Measurements from ENCODE around the gene BLOC1S5.

Gene BLOC1S5

DNA sequence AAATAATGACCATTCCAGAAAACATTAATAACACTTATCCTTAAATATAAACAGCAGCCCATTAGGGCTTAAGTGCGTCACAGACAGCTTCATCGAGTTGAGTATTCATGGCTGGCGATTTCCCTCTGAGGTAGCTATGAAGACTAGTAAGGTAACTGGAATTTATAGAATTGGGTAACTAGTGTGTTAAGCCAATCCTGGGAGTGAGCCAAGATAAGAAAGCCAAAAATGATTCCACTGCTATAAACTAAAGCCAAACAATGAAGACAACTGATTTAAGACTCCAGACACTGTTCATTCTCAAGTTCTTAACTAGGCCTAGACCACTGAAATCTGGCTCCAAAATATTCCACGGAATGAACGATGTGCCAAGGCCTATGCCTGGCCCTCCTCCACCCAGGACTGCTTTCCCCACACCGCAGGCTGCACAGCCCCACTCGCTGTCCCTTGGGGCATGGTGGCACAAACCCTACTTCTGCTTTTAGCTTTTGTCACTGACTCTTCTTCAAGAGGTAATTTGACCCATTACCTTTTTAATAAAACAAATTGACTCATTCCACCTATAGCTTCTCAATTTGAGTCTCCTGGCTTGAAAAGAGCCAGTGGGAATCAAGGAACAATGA lies 66.0 kb downstream of the BLOC1S5 start:
- TF ChIP-seq ZBTB7A (IDR thresholded peaks at IDR 0.05; ENCODE audit: low read depth) (no peak), RAD21 (IDR thresholded peaks at IDR 0.05; ENCODE audit: low read depth) (no peak), EGR1 (IDR thresholded peaks at IDR 0.05) (no peak), USF1 (IDR thresholded peaks at IDR 0.05) (no peak), TEAD4 (IDR thresholded peaks at IDR 0.05) (no peak), FOXM1 (IDR thresholded peaks at IDR 0.05; ENCODE audit: borderline replicate concordance, low read depth) (no peak), TCF12 (IDR thresholded peaks at IDR 0.05; ENCODE audit: low read depth) (no peak), CEBPB (IDR thresholded peaks at IDR 0.05) (no peak), YY1 (IDR thresholded peaks at IDR 0.05; ENCODE audit: low read depth) (no peak), TAF1 (IDR thresholded peaks at IDR 0.05; ENCODE audit: low read depth) (no peak), NFIC (IDR thresholded peaks at IDR 0.05) (no peak), CREB1 (IDR thresholded peaks at IDR 0.05; ENCODE audit: low read depth) (no peak), EP300 (IDR thresholded peaks at IDR 0.05; ENCODE audit: borderline replicate concordance) (no peak)
- TF ChIP-seq, protein P1, sequence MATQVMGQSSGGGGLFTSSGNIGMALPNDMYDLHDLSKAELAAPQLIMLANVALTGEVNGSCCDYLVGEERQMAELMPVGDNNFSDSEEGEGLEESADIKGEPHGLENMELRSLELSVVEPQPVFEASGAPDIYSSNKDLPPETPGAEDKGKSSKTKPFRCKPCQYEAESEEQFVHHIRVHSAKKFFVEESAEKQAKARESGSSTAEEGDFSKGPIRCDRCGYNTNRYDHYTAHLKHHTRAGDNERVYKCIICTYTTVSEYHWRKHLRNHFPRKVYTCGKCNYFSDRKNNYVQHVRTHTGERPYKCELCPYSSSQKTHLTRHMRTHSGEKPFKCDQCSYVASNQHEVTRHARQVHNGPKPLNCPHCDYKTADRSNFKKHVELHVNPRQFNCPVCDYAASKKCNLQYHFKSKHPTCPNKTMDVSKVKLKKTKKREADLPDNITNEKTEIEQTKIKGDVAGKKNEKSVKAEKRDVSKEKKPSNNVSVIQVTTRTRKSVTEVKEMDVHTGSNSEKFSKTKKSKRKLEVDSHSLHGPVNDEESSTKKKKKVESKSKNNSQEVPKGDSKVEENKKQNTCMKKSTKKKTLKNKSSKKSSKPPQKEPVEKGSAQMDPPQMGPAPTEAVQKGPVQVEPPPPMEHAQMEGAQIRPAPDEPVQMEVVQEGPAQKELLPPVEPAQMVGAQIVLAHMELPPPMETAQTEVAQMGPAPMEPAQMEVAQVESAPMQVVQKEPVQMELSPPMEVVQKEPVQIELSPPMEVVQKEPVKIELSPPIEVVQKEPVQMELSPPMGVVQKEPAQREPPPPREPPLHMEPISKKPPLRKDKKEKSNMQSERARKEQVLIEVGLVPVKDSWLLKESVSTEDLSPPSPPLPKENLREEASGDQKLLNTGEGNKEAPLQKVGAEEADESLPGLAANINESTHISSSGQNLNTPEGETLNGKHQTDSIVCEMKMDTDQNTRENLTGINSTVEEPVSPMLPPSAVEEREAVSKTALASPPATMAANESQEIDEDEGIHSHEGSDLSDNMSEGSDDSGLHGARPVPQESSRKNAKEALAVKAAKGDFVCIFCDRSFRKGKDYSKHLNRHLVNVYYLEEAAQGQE (IDR thresholded peaks at IDR 0.05; ENCODE audit: low read depth) = no peak
- TF ChIP-seq, protein P2, sequence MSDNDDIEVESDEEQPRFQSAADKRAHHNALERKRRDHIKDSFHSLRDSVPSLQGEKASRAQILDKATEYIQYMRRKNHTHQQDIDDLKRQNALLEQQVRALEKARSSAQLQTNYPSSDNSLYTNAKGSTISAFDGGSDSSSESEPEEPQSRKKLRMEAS (IDR thresholded peaks at IDR 0.05) = no peak

- TF ChIP-seq, protein P2 (IDR thresholded peaks at IDR 0.05) = no peak
- TF ChIP-seq EP300 (IDR thresholded peaks at IDR 0.05; ENCODE audit: borderline replicate concordance) = no peak
- TF ChIP-seq EGR1 (IDR thresholded peaks at IDR 0.05) = no peak
- TF ChIP-seq RAD21 (IDR thresholded peaks at IDR 0.05; ENCODE audit: low read depth) = no peak
- TF ChIP-seq NFIC (IDR thresholded peaks at IDR 0.05) = no peak
- TF ChIP-seq USF1 (IDR thresholded peaks at IDR 0.05) = no peak
- TF ChIP-seq, protein P1 (IDR thresholded peaks at IDR 0.05; ENCODE audit: low read depth) = no peak
- no peak for TF ChIP-seq TAF1 (IDR thresholded peaks at IDR 0.05; ENCODE audit: low read depth)
- no peak for TF ChIP-seq CREB1 (IDR thresholded peaks at IDR 0.05; ENCODE audit: low read depth)
- no peak for TF ChIP-seq CEBPB (IDR thresholded peaks at IDR 0.05)
- no peak for TF ChIP-seq FOXM1 (IDR thresholded peaks at IDR 0.05; ENCODE audit: borderline replicate concordance, low read depth)
- TF ChIP-seq TCF12 (IDR thresholded peaks at IDR 0.05; ENCODE audit: low read depth) = no peak
- no peak for TF ChIP-seq ZBTB7A (IDR thresholded peaks at IDR 0.05; ENCODE audit: low read depth)
- no peak for TF ChIP-seq TEAD4 (IDR thresholded peaks at IDR 0.05)
Measured at GRCh38 chr6:7997286-7997685, 66.9 kb downstream of the BLOC1S5 start.

GRCh38 chr6:7996538-7997111 lies 67.6 kb downstream of the BLOC1S5 start:
- TF ChIP-seq ZBTB7A (IDR thresholded peaks at IDR 0.05; ENCODE audit: low read depth) = no peak
- TF ChIP-seq TAF1 (IDR thresholded peaks at IDR 0.05; ENCODE audit: low read depth) = no peak
- TF ChIP-seq TCF12 (IDR thresholded peaks at IDR 0.05; ENCODE audit: low read depth) = no peak

- TF ChIP-seq CREB1 (IDR thresholded peaks at IDR 0.05; ENCODE audit: low read depth) (no peak), FOXM1 (IDR thresholded peaks at IDR 0.05; ENCODE audit: borderline replicate concordance, low read depth) (no peak), EP300 (IDR thresholded peaks at IDR 0.05; ENCODE audit: borderline replicate concordance) (no peak), TEAD4 (IDR thresholded peaks at IDR 0.05) (no peak), ZBTB7A (IDR thresholded peaks at IDR 0.05; ENCODE audit: low read depth) (no peak), USF1 (IDR thresholded peaks at IDR 0.05) (no peak), NFIC (IDR thresholded peaks at IDR 0.05) (no peak), RAD21 (IDR thresholded peaks at IDR 0.05; ENCODE audit: low read depth) (no peak), YY1 (IDR thresholded peaks at IDR 0.05; ENCODE audit: low read depth) (no peak), TCF12 (IDR thresholded peaks at IDR 0.05; ENCODE audit: low read depth) (no peak), EGR1 (IDR thresholded peaks at IDR 0.05) (no peak)
- TF ChIP-seq, protein P2 (IDR thresholded peaks at IDR 0.05) = no peak
Measured at GRCh38 chr6:7993952-7994351, 70.2 kb downstream of the BLOC1S5 start.

- TF ChIP-seq RAD21 (IDR thresholded peaks at IDR 0.05; ENCODE audit: low read depth) = no peak
- no peak for TF ChIP-seq ZBTB7A (IDR thresholded peaks at IDR 0.05; ENCODE audit: low read depth)
- TF ChIP-seq YY1 (IDR thresholded peaks at IDR 0.05; ENCODE audit: low read depth) = no peak
- TF ChIP-seq, protein P1 (IDR thresholded peaks at IDR 0.05; ENCODE audit: low read depth) = no peak
- no peak for TF ChIP-seq EP300 (IDR thresholded peaks at IDR 0.05; ENCODE audit: borderline replicate concordance)
- no peak for TF ChIP-seq TAF1 (IDR thresholded peaks at IDR 0.05; ENCODE audit: low read depth)
- no peak for TF ChIP-seq CREB1 (IDR thresholded peaks at IDR 0.05; ENCODE audit: low read depth)
- TF ChIP-seq NFIC (IDR thresholded peaks at IDR 0.05) = no peak
- no peak for TF ChIP-seq TEAD4 (IDR thresholded peaks at IDR 0.05)
- TF ChIP-seq EGR1 (IDR thresholded peaks at IDR 0.05) = no peak
- TF ChIP-seq TCF12 (IDR thresholded peaks at IDR 0.05; ENCODE audit: low read depth) = no peak
- TF ChIP-seq CEBPB (IDR thresholded peaks at IDR 0.05) = no peak
- no peak for TF ChIP-seq FOXM1 (IDR thresholded peaks at IDR 0.05; ENCODE audit: borderline replicate concordance, low read depth)
- TF ChIP-seq, protein P2 (IDR thresholded peaks at IDR 0.05) = no peak
- no peak for TF ChIP-seq USF1 (IDR thresholded peaks at IDR 0.05)
Measured at GRCh38 chr6:7993399-7993798, 70.8 kb downstream of the BLOC1S5 start.

Measured in Ishikawa (cell line).